Activated B cell treated with CpG ODN at 0.5 μM for 24 hours (primary cell): ENCODE data around the gene COL18A1. TPM values are rescaled to one million over a fixed set of nuclear protein-coding genes. Genes with fewer than 3 reads are reported as not detected.

Experiments used
- ATAC-seq: fragments of 200-7000 bp; cut with Tn5 transposase; one replicate; pipeline ENCODE4 v1.10.0; 2021; ENCODE audit warnings: low read depth, mild to moderate bottlenecking, moderate library complexity
- CTCF ChIA-PET: fragments of 350-600 bp; sonication (Branson Sonifier 250); formaldehyde crosslinking; loops from one replicate; lab custom pipeline; 2021; ENCODE audit warnings: antibody characterized with exemption; lab: Charles Lee
- POLR2A ChIA-PET: fragments of 350-600 bp; sonication (Branson Sonifier 250); formaldehyde crosslinking; loops from one replicate; lab custom pipeline; 2021; ENCODE audit warnings: antibody characterized with exemption; lab: Charles Lee
- DNase-seq: peaks from one replicate; pipeline ENCODE4 v3.0.0; 2022
- H3K27ac Mint-ChIP-seq: one replicate; pipeline ENCODE4 v1.8.0; 2020; ENCODE audit warnings: mixed read lengths
- H3K27me3 Mint-ChIP-seq: one replicate; pipeline ENCODE4 v1.8.0; 2021; ENCODE audit warnings: mixed read lengths
- H3K36me3 Mint-ChIP-seq: one replicate; pipeline ENCODE4 v1.8.0; 2021; ENCODE audit warnings: low read depth, mixed read lengths
- H3K4me1 Mint-ChIP-seq: one replicate; pipeline ENCODE4 v1.8.0; 2021; ENCODE audit warnings: mixed read lengths
- H3K4me3 Mint-ChIP-seq: one replicate; pipeline ENCODE4 v1.8.0; 2020; ENCODE audit warnings: mild to moderate bottlenecking, mixed read lengths
- H3K9me3 Mint-ChIP-seq: one replicate; pipeline ENCODE4 v1.8.0; 2020; ENCODE audit warnings: mixed read lengths
- intact Hi-C: fragments of 100-400 bp; cut with micrococcal nuclease; formaldehyde crosslinking; loops from one replicate; pipeline ENCODE4 v1.15.1; 2024
- total RNA-seq: library from RNA; stranded (reverse); gene quantifications from 2 replicates; pipeline ENCODE4 v1.2.3, GENCODE V29; 2022
- TF ChIP-seq, protein P1 (sequence below): fragments of 200-600 bp; IDR thresholded peaks from one replicate; pipeline ENCODE4 v1.8.0; 2022; ENCODE audit warnings: antibody characterized with exemption, mild to moderate bottlenecking

COL18A1 gene
- total RNA-seq, 1 donor from 2014 or later = 1.6 TPM

DNA sequence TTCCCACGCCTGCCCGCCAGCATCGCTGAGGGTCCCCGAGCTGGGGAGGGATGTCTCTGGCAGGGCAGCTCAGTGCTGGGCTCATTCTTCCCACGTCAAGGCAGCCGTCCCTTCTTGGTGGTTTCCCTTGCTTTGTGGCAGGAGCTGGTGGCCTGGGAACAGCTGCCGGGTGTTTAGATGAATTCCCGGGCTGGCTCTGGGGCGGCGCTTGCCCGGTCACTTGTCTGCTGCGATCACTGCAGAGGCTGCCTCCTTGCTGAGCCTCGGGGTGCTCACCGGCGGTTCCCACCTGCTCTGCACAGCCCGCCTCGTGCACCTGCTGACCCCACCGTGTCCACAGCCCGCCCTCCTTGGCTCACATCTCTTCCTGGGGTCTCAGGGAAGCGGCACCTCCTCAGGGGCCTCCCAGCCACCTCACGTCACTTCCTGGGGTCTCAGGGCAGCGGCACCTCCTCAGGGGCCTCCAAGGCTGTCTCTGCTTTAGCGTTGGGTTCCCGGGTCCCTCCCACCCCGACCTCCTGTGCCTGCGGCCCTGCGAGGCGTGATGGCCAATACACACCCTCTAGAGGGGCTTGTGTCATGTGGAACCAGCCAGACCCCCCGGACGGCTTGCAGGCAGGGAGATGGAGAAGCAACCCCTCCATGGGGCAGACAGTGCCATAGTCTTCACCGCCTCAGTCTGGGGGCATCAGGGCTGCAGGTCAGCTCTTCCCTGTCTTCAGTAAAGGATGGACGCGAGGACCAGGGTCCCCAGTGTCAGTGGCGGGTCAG is 13.5 kb downstream of the COL18A1 start:
- no peak overlapping the region for H3K27ac Mint-ChIP-seq
- DNase-seq = no peak
- intact Hi-C loops = no loop called here
- no peaks in the 10 kb centered on the region for H3K36me3 Mint-ChIP-seq
- H3K27me3 Mint-ChIP-seq = no peaks in the 10 kb centered on the region
- no peaks in the 10 kb centered on the region for H3K4me1 Mint-ChIP-seq
- no peak for ATAC-seq
- ChIA-PET CTCF (no interaction called here), POLR2A (no interaction called here)
- TF ChIP-seq, protein P1, sequence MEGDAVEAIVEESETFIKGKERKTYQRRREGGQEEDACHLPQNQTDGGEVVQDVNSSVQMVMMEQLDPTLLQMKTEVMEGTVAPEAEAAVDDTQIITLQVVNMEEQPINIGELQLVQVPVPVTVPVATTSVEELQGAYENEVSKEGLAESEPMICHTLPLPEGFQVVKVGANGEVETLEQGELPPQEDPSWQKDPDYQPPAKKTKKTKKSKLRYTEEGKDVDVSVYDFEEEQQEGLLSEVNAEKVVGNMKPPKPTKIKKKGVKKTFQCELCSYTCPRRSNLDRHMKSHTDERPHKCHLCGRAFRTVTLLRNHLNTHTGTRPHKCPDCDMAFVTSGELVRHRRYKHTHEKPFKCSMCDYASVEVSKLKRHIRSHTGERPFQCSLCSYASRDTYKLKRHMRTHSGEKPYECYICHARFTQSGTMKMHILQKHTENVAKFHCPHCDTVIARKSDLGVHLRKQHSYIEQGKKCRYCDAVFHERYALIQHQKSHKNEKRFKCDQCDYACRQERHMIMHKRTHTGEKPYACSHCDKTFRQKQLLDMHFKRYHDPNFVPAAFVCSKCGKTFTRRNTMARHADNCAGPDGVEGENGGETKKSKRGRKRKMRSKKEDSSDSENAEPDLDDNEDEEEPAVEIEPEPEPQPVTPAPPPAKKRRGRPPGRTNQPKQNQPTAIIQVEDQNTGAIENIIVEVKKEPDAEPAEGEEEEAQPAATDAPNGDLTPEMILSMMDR = no peak
- H3K4me3 Mint-ChIP-seq = no peak overlapping the region
- H3K9me3 Mint-ChIP-seq = no peaks in the 10 kb centered on the region

DNA sequence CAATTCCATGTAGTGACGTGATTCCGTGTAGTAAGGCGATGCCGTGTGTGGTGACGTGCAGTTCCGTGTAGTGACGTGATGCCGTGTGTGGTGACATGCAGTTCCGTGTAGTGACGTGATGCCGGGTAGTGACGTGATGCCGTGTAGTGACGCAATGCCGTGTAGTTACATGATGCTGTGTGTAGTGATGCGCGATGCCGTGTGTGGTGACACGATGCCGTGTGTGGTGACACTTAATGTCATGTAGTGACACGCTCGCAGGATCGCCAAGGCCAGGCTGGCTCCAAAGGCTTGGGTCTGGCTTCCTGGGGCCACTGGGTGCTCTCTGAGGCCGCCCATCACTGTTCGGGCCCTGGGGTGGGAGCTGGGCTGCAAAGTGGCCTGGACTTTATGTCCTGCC is 14.2 kb downstream of the COL18A1 start:
- POLR2A ChIA-PET = no interaction called here
- H3K27ac Mint-ChIP-seq = no peak overlapping the region
- no peaks in the 10 kb centered on the region for H3K4me1 Mint-ChIP-seq
- intact Hi-C loops = no loop called here
- no peak overlapping the region for H3K4me3 Mint-ChIP-seq
- ATAC-seq = no peak
- CTCF ChIA-PET = no interaction called here
- TF ChIP-seq, protein P1 = no peak
- H3K9me3 Mint-ChIP-seq = no peaks in the 10 kb centered on the region
- no peaks in the 10 kb centered on the region for H3K36me3 Mint-ChIP-seq
- no peak for DNase-seq
- H3K27me3 Mint-ChIP-seq = no peaks in the 10 kb centered on the region

DNA sequence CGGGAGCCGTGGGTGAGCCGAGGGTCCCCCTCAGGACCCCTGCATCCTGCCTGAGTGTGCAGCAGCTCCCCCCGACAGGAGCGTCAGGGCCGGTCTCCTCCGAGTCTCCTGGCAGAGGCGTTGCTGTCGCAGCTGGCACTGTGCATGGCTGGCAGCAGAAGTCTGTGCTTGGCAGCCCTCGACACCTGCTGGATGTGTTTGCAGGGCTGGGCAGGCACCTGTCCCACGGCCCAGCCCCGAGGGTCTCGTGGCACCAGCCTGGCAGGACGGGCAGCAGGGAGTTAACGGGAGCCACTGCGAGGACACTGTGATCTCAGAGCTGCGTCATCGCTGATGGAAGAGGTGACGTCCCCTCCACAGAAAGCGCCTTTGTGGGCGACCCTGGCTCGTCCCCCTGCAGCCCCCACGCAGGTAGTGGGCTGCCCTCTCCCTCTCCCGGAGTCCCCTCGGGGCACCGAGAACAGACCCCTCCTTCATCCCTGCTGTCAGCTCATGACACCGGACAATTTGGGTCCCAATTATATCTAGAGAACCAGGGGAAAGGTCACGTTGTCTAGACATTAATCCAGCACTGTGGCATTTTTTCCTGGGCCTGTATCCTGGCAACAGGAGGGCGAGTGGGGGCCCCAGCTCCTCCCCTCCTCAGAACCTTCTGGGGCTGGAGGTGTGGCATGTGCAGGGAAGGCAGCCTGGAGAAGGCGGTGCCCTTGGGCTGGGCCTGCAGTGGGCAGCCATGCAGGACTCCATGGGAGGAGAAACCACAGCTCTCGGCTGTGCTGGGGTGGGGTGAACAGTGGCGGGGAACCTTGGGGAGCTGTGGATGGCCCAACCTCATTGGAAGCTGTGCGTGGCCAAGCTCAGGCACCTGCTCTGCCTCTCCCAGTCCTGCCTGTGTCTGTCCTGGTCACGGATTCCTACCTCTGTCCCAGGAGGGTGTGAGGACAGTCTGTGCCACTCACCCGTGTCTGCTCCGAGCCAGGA is 15.4 kb downstream of the COL18A1 start:
- ATAC-seq (no peak), DNase-seq (no peak)
- Mint-ChIP-seq H3K36me3 (no peaks in the 10 kb centered on the region), H3K4me1 (no peaks in the 10 kb centered on the region), H3K27ac (no peak overlapping the region), H3K27me3 (no peaks in the 10 kb centered on the region), H3K9me3 (no peaks in the 10 kb centered on the region), H3K4me3 (no peak overlapping the region)
- TF ChIP-seq, protein P1 = no peak
- POLR2A ChIA-PET = no interaction called here
- intact Hi-C loops = no loop called here
- CTCF ChIA-PET = no interaction called here

DNA sequence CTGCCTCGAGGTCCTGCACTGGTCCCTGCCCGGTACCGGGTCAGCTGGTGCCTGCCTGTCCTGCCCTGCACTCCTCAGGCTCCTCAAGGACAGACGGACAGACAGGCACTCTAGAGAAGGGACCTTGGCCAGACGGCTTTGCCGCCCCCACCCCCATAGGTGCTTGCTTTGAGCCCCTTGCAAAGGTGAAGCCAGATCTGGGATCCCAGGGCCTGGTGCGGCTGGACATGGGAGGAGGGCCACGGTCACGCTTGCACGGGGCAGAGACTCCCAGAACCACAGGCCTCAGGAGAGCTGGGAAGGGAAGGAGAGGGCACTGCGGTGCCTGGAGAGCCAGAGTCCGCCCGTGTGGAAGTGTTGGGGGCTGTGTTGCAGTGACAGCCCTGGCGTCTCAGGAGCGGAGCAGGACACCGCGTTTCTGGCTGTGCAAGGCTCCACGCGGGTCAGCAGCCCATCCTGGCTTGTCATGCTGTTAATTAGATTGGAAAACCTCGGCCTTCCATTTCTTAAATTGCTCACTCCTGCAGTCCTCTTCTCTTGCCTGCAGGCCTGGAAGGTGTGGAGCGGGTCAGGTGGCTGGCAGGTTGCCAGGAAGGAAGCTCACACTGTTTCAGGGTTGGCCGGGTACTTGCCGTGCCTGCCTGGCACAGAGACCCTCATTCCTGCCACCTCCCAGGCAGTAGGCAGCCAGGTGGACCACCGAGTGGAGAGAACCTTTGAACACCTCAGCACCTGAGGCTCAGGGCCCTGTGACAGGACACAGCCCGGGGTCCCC is 16.3 kb downstream of the COL18A1 start:
- DNase-seq (no peak), ATAC-seq (no peak)
- no peaks in the 10 kb centered on the region for H3K27me3 Mint-ChIP-seq
- ChIA-PET POLR2A (no interaction called here), CTCF (no interaction called here)
- no peaks in the 10 kb centered on the region for H3K36me3 Mint-ChIP-seq
- no peaks in the 10 kb centered on the region for H3K9me3 Mint-ChIP-seq
- H3K4me3 Mint-ChIP-seq = no peak overlapping the region
- intact Hi-C loops = no loop called here
- TF ChIP-seq, protein P1 = no peak
- no peak overlapping the region for H3K27ac Mint-ChIP-seq
- H3K4me1 Mint-ChIP-seq = no peaks in the 10 kb centered on the region
